Measurements from ENCODE around the gene SLC12A8.
A peak's percentile ranks its signal among the peaks of the same experiment; 100 is the strongest.

SLC12A8 gene

GRCh38 chr3:125212509-125213363, at the start of gene SLC12A8:
Gene SLC12A8 (minus strand): TSS chr3:125212748. CDS start chr3:125211349, 1,399 bp downstream.
- no peak for TF ChIP-seq POLR2A (IDR thresholded peaks at IDR 0.05; ENCODE audit: low read depth, low read length)
- DNase-seq (ENCODE audit: insufficient read length, low spot score) (no peak), FAIRE-seq (no peak)

- DNase-seq (ENCODE audit: insufficient read length, low spot score): no peak
- TF ChIP-seq POLR2A (IDR thresholded peaks at IDR 0.05; ENCODE audit: low read depth, low read length): no peak
- peak; percentile 90 for FAIRE-seq
Measured at GRCh38 chr3:125262161-125262560, 49.6 kb upstream of the SLC12A8 start.

GRCh38 chr3:125261031-125261430, 48.5 kb upstream of the SLC12A8 start:
- DNase-seq (ENCODE audit: insufficient read length, low spot score) (no peak), FAIRE-seq (no peak)
- TF ChIP-seq POLR2A (IDR thresholded peaks at IDR 0.05; ENCODE audit: low read depth, low read length): no peak

- no peak for TF ChIP-seq POLR2A (IDR thresholded peaks at IDR 0.05; ENCODE audit: low read depth, low read length)
- DNase-seq (ENCODE audit: insufficient read length, low spot score) (no peak), FAIRE-seq (peak; percentile 15)
Measured at GRCh38 chr3:125260158-125260557, 47.6 kb upstream of the SLC12A8 start.

GRCh38 chr3:125257536-125257935, 45.0 kb upstream of the SLC12A8 start:
- TF ChIP-seq POLR2A (IDR thresholded peaks at IDR 0.05; ENCODE audit: low read depth, low read length): no peak
- FAIRE-seq: no peak
- DNase-seq (ENCODE audit: insufficient read length, low spot score): no peak

GRCh38 chr3:125256675-125257074, 44.1 kb upstream of the SLC12A8 start:
- no peak for TF ChIP-seq POLR2A (IDR thresholded peaks at IDR 0.05; ENCODE audit: low read depth, low read length)

GRCh38 chr3:125250973-125251372, 38.4 kb upstream of the SLC12A8 start:
- no peak for FAIRE-seq
- no peak for DNase-seq (ENCODE audit: insufficient read length, low spot score)
- no peak for TF ChIP-seq POLR2A (IDR thresholded peaks at IDR 0.05; ENCODE audit: low read depth, low read length)

More at GRCh38 chr3:125256675-125257074, 44.1 kb upstream of the SLC12A8 start:
- DNase-seq (ENCODE audit: insufficient read length, low spot score) (no peak), FAIRE-seq (no peak)

GRCh38 chr3:125246237-125246636, 33.7 kb upstream of the SLC12A8 start:
- FAIRE-seq: peak; percentile 6
- no peak for DNase-seq (ENCODE audit: insufficient read length, low spot score)
- no peak for TF ChIP-seq POLR2A (IDR thresholded peaks at IDR 0.05; ENCODE audit: low read depth, low read length)

GRCh38 chr3:125245521-125245920, 33.0 kb upstream of the SLC12A8 start:
- FAIRE-seq (peak; percentile 68), DNase-seq (ENCODE audit: insufficient read length, low spot score) (no peak)
- TF ChIP-seq POLR2A (IDR thresholded peaks at IDR 0.05; ENCODE audit: low read depth, low read length): no peak

- FAIRE-seq (no peak), DNase-seq (ENCODE audit: insufficient read length, low spot score) (no peak)
Measured at GRCh38 chr3:125240496-125240895, 27.9 kb upstream of the SLC12A8 start.

GRCh38 chr3:125239266-125239665, 26.7 kb upstream of the SLC12A8 start:
- FAIRE-seq (no peak), DNase-seq (ENCODE audit: insufficient read length, low spot score) (no peak)
- TF ChIP-seq POLR2A (IDR thresholded peaks at IDR 0.05; ENCODE audit: low read depth, low read length): no peak

More at GRCh38 chr3:125240496-125240895, 27.9 kb upstream of the SLC12A8 start:
- TF ChIP-seq POLR2A (IDR thresholded peaks at IDR 0.05; ENCODE audit: low read depth, low read length): no peak

- FAIRE-seq (peak; percentile 27), DNase-seq (ENCODE audit: insufficient read length, low spot score) (no peak)
- TF ChIP-seq POLR2A (IDR thresholded peaks at IDR 0.05; ENCODE audit: low read depth, low read length): no peak
Measured at GRCh38 chr3:125238759-125239158, 26.2 kb upstream of the SLC12A8 start.

- DNase-seq (ENCODE audit: insufficient read length, low spot score) (no peak), FAIRE-seq (no peak)
- no peak for TF ChIP-seq POLR2A (IDR thresholded peaks at IDR 0.05; ENCODE audit: low read depth, low read length)
Measured at GRCh38 chr3:125236331-125236903, 23.9 kb upstream of the SLC12A8 start.

- FAIRE-seq (no peak), DNase-seq (ENCODE audit: insufficient read length, low spot score) (no peak)
- TF ChIP-seq POLR2A (IDR thresholded peaks at IDR 0.05; ENCODE audit: low read depth, low read length): no peak
Measured at GRCh38 chr3:125234831-125235230, 22.3 kb upstream of the SLC12A8 start.

- no peak for FAIRE-seq
- TF ChIP-seq POLR2A (IDR thresholded peaks at IDR 0.05; ENCODE audit: low read depth, low read length): no peak
- no peak for DNase-seq (ENCODE audit: insufficient read length, low spot score)
Measured at GRCh38 chr3:125232401-125232800, 19.9 kb upstream of the SLC12A8 start.

All from H54 (cell line).